GM21723 (cell line): ENCODE data around the gene MAN2A2.

Source experiments
- ATAC-seq: cut with Tn5 transposase; IDR thresholded peaks from one replicate; pipeline ENCODE4 v1.9.1; 2021; ENCODE audit warnings: mild to moderate bottlenecking, moderate library complexity; ENCODE audit not compliant: unreplicated experiment

The MAN2A2 gene

DNA sequence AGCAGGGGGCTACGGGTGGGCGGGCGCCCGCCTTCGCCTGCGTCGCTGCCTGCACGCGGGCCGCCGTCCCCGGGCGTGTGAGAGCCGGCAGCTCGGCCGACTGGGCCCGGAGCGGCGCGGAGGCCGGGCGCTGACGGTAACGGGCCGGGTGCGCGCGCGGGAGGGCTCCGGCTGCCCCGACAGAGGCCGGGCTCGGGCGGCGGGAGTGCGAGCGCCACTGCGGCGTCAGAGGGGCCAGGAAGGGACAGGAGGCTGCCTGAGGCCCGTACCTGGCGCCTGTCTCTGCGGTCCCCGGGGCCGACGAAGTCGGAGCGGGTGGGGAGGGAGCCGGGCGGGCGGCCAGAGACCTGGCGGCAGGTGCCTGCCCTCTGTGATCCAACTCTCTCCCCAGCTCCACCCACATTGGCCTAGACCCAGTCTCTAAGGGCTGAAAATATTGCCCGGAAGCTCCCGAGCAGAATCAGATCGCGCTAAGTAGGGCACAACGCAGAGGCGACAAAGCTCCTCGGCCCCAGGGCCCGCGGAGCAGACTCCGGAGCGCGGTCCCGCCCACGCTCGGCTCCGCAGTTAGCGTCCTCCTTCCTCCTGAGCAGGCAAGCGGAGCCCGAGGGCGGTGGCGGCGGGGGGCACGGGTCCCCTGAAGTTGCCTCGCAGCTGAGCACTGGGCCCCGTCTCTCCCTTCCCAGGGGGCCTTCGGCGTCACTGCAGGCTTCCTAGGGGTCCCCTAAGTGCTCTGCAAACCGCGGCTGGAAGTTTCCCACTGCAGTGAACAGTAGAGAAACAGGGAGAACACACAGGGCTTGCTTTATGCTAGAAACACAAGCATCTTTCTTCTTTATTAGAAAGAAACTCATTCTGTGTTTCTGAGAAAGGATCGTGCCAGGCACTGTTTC lies at the start of gene MAN2A2:
Gene MAN2A2 (plus strand): TSS at position 463 of the 893 bp plus-strand sequence. CDS start 906 bp downstream, outside the sequence.
- ATAC-seq, result peak; percentile 56

DNA sequence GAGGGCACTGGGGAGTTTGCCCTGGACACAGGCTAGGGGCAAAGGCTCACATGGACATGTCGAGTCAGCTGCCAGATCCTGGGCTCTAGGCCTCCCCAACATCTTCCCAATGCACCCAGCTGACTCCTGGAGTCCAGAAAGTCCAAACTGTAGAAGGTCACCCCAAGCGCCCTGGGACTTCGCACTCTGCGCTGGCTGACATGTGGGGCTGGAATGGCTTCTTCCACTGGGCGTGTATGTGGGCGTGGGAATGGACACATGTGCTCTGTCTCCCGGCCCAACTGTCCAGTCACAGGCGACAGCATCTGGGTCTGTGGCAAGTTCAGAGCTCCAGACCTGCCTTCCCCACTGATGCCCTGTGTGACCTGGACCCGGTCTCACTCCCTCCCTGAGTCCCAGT lies 48.0 kb upstream of the MAN2A2 start:
- no peak for ATAC-seq

DNA sequence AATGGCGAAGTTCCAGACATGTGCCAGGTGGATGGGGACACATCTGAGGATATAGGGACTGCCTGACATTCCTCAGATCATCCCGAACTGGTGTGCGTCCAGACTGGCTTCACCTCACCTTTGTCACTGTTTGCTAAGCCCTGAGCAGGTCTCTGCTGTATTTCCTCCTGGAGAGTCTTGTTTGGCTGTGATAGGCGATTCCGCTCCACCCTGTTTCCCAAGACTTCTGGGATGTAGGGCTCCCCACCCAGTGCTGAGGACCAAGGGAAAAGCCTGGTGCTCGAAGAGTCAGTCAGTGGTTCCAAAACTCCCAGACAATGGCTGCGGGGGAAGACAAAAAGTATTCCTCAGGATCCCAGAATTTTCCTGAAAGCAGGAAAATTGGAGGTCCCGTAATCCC lies 45.8 kb upstream of the MAN2A2 start:
- ATAC-seq, result no peak

DNA sequence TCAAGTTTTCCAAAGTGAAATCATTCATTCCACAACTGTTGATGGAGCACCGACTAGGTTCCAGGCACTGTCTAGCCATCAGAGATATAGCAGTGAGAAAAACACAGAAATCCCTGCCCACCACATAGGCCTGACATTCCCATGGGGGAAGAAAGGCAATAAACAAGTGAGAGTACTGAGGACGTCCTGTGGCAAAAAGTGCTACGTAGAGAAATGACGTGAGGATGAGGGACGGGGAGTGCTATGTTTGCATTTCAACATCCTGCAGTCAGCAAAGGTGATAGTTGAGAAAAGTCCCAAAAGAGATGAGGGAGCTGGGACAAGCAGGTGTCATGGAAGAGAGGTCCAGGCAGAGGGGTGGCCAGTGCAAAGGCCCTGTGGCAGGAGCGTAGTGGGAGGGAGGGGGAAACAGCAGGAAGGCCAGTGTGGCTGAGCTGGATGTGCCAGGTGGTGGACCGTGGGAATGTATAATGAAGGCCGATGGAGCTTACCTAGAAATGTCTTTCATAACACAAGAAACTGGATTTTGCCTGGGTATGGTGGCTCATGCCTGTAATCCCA lies 45.1 kb upstream of the MAN2A2 start:
- ATAC-seq, result no peak

DNA sequence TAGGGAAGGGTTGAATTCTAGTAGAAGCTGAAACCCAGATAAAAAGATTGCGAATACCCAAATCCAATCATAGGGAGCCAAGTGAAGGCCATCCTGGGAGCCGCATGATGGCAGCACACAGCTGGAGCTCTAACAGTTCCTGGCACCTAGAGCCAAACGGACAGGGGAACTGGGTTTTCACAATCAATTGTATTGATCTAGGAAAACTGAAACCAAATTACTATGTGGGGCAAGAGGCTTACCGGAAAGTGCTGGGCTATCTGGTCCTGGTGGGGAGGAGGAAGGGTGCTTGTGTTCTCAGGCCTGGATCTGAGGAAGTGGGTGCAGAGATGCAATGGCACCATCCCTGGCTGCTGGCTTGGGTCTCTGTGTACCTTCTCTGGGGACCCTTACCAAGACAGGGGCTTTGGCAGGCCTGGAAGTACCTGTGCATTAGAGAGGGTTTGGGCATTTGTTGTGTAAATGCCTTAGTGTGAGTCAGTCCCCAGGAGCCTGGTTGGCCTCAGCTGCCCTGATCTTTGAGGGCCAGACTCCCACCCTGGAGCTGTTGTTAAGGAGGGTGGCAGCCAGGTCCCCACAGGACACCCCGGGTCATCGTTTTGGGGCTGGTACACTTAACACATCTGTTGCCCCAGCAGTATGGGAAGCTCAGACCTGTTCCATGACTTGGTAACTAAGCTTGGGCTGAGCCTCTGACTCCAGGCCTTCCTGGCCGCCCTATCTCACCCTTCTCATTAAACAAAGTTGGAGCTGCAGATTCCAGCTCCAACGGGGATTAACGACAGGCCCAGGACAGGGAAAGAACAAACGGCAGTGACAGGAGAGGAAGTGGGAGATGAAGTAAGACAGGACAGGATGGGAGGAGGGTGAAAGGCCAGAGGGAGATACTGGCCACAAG lies 43.6 kb upstream of the MAN2A2 start:
- no peak for ATAC-seq

DNA sequence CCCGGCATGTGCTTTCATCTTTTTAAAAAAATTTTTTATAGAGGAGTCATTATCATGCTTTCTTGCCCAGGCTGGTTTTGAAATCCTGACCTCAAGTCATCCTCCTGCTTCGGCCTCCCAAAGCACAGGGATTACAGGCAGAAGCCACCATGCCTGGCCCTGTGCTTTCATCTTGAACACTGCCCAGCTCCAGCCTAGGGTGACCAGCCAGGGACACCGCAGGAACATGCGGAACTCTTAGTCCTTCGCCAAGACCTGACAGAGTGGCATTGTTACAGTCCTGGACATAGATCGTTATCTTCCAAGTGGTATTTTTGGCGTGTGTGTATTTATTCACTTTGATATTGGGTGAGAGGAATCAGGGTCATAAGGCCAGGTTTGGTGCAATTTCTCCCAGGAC lies 42.7 kb upstream of the MAN2A2 start:
- ATAC-seq, result no peak

DNA sequence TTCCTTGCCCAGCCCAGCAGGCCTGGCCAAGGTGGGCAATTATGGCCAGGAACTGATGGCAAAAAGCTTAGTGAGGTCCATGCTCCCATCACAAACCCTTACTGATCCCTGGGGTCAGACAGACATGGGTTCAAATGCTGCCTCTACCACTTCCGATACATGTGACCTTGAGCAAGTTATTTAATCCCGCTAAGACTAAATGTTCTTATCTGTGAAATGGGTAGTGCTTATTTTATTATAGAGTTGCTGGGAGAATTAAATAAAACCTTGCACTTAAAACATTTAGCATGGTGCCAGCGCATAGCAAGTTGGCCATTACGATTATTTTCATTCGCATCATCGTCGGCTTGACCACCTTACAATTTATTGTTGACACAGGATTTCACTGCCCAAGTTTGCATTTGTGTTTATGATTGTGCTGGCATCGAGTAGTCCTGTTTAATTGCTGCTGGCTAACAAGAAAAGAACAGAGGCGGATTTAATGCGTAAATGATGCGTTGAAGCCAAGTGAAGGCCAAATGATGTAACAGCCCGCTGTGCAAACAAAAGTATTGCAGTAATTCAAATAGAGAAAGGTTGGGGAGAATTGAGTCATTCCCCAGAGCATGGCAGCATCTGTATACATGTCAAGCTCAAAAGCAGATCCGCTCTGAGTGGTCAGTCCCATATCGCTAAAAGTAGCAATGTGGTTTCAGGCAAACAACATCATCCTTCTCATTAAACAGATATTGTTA lies 42.0 kb upstream of the MAN2A2 start:
- no peak for ATAC-seq

DNA sequence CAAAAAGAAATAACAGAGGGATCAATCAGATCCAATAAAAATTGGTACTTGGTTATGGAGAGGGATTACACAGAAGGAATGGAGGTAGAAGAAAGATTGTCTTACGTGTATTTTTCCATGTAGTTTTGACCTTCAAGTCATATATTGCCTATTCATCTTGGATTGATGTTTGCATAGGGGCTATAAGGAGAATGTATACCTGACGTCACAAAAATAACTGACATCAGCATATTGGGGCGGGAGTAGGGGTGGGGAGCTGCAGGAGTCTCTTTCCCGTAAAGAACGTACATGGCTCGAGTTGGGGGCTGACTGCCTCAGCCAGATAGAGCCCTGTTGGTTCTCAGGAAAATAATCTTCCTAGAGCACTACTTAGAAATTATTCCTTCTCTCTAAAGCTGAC lies 40.6 kb upstream of the MAN2A2 start:
- ATAC-seq, result no peak

DNA sequence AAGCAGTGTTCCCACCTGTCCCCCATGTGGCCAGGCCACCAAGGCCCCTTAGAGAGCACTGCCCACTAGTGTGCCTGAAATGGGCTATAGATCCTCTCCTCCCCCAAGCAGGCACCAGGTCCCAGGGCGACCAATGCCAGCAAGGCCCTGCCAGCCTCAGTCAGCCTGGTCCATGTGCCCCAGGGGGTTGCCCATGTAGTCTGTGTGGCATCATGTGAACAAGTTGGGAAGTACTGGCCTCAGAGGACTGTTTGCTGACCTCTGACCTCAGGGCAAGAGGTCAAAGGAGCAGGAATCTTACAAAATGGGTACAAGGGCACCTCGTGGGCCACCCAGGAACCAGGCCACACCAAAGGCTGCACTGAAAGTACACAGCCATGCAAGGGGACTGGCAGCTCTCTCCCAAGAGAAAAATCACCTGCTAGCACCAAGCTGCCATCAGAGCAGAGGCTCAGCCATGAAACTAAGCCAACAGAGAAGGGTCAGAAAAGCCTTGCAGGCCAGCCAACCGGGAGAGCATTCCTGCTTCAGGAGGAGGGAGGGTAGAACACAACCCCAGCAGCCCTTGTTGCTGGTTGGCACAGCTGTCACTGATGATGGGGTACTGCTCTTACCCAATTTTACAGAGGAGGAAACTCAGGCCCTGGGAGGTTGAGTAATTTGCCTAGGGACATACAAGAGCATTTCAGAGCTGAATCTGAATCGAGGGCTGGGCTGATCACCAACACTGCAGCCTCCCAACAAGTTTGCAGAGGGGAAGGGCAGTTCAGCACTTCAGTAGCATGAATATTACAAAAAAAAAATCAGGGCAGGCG lies 39.9 kb upstream of the MAN2A2 start:
- ATAC-seq, result no peak

DNA sequence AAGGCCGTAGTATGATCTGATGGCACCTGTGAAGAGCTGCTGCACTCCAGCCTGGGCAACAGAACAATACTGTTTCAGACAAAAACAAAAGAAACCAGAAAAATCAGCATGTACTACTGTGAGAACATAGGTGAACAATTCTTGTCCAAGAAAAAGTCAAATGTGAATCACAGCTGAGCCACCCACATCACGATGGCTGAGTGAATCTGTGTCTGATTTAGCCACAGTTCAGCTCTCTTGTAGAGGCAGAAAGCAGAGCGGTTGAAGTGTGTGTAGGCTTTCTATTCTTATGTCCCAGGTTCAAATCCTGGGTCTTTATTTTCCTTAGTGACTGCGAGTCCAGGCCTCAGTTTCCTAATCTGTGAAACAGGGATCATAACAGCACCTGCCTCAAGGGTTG lies 39.1 kb upstream of the MAN2A2 start:
- ATAC-seq, result no peak

DNA sequence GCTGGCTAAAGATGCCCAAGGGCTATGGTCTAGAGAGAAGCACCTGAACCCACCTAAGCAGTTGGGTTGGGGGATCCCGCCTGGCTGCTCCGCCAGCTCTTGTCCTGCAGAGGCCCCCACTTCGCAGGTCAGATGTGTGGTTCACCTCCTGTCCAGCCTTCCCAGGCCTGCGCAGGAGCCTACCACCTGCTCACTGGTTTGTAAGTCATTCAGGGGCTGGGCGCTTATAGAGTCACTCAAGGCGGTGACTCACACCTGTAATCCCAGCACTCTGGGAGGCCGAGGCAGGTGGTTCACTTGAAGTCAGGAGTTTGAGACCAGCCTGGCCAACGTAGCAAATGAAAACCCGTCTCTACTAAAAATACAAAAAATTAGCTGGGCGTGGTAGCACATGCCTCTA lies 38.6 kb upstream of the MAN2A2 start:
- no peak for ATAC-seq

DNA sequence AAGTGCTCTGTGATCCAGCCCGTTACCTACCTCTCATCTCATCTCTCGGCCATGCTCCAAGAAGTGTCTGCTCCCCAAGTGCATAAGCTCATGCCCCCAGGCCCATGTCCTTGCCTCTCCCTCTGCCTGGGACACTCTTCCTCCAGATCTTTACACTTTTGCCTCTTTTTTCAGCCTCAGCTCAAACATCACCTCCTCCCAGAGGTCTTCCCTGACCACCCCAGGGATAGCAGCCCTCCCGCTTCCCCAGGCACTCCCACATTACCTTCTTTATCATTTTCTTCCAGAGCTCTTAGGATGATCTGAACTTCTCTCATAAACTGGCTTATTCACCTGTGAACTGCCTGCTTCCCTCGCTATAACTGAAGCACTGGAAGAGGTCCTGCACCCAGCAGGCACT lies 37.4 kb upstream of the MAN2A2 start:
- ATAC-seq, result no peak

DNA sequence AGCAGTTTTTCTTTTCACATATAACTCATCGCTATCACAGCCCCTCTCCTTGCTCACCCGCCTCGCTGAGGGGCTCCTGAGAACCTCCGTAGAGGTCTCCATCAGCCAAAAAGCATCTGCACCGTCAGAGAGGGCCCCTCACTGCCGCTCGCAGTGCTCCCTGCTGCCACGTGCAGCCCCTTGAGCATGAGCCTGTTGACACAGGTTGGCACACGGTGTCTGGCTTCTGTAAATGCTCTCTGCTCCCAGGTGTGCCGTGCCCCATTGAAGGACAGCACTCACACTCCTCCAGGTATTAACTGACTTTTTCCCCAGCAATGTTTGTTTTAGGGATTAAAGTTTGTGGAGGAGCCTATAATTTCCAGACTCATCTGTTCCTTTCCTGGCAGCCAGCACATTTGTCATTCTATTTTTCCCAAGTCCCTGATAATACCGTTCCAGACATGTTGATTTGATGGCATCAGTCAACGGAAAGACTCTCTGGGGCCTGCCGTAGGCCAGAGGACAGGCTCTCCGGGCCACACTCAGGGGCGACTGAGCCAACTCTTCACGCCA lies 36.9 kb upstream of the MAN2A2 start:
- no peak for ATAC-seq

DNA sequence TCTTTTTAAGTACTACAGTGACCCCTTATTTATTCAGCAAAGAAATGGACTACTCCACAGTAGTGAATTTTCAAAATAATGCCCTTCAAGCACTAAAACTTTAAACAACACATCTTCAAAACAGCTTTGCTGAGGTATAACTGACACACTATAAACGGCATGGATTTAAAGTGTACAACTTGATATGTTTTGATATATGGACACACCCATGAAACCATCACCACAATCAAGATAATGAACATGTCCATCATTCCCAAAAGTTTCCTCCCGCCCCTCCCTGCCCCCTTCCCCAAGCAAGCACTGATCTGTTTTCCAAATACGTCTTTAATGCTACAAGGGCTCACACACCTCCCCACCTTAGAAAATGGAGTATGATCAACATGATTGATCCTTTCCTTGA lies 36.3 kb upstream of the MAN2A2 start:
- no peak for ATAC-seq

DNA sequence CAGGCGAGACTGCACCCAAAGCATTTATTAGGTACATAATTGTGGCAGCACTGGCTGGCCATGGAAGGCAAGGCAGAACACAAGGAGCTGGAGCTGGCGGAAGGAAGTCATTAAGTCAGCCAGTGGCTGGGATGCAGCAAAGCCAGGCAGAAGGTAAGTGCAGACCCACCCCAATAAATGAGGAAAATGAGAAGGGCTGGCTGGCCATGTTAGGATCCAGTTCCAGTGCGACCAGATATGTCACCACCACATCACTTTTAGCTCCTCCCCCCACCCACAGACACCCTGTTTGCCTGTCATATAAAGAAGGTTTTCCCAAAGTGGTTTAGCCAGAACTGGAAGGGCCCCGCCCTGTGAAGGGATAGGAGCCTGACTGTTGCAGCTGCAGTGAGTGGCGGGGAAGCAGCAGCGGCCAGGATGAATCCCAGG lies 34.8 kb upstream of the MAN2A2 start, which contains the start of gene FURIN:
Gene FURIN (plus strand): TSS at position 328 of the 429 bp plus-strand sequence. CDS start 7,153 bp downstream, outside the sequence.
- ATAC-seq, result no peak

DNA sequence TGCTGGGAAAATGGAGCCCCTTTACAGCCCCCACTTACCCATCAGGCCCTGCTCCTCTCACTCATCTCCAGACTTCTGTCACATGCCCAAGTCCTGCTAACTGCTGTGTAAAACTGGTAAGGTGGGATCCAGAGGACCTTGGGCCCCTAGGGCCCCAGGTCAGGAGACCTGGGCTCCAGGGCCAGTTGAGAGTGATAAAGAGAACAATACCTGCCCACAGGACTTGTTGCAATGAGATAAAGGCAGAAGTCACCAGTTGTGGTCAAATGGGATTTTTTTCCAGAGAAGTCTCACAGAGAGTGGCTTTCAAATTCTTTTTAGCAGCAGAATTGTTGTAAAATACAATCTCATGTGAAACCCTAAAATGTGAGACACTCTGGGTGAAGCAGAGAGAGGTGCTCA lies 34.0 kb upstream of the MAN2A2 start:
- no peak for ATAC-seq

DNA sequence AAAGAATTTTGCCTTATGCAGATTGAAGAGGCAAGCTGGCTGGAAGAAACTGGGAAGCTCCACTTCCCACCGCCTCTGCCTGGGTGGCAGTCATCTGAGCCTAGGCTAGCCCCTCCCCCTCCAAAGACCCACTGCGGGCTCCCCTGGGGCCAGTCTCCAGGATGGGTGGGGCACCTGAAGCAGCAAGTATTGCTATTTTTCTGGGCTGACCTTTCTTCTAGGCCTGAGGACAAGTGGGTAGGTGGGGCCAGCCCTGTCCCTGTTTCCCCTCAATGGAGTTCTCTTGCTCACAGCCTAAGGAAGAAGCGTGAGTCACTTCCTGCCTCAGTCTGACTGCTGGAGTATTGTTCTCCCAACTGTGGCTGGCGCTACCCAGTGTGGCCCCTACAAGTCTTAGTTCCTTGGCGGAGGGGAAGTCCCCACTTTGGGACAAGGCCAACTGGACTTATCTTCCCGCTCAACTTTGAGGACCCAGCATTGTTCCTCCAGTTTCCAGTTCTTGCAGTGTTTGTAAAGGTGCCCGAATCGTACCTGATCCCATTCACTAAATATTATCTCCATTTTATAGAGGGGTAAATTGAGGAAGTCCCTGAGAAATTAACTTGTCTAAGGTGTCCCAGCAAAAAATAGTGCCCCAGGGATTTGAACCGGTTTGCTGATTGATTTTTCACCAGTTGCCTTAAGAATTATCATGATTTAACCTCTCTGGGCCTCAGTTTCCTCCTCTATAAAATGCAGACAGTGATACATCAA lies 33.3 kb upstream of the MAN2A2 start:
- no peak for ATAC-seq

DNA sequence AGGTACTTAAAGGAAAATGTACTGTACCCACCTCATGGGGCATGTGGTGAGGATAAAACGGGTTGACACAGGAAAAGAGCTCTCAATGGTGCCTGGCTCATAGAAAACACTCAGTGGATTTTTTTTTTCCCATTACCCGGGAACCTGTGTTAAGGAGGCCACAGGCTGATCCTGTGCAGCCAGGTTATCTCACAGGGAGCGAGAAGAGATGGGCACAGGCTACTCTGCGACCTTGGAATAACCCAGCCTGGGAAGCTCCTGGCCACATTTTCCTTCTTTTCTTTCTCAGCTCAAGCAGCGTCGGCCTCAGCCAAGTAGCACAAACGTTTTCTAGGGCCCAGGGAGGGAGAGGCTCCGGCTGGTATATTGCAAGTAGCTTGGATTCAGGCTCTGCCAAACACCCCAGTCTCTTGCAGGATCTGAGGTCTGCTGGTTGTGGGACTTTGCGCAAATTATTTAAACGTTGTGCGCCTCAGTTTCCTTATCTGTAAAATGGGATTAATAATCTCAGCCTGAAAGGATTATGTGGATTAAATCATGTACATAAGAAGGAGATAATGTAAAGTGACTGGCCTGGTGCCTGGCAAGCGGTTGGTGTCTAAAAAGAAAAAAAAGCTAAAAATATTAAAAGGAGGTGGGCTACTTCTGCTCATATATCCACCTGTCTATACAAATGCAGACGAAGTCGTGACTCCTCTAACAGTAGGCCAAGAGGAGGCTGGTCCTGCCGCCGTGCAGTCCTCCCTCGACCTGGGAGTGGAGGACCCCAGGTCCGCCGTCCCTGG lies 32.6 kb upstream of the MAN2A2 start:
- ATAC-seq, result no peak
